ENCODE measurements around the gene KLF14. TPM values are rescaled to one million over a fixed set of nuclear protein-coding genes. Genes with fewer than 3 reads are reported as not detected.
"Not testable (repeated sequence)": the region's sequence is repeated elsewhere in the genome, so short reads cannot be mapped to it uniquely, and the experiment has no call there.

The KLF14 gene
- total and polyA plus RNA-seq, 8 donors = 0.09 to 0.40 (median 0.23) TPM

- H3K27me3 ChIP-seq = no peaks in the 10 kb centered on the region
- no peaks in the 10 kb centered on the region for H3K36me3 ChIP-seq
- H3K9me3 ChIP-seq = no peaks in the 10 kb centered on the region
- DNase-seq (no peak), ATAC-seq (no peak), FAIRE-seq (no peak)
- no peaks in the 10 kb centered on the region for H3K4me1 ChIP-seq
- no peak for TF ChIP-seq CTCF (IDR thresholded peaks at IDR 0.05)
- 86 to 98% methylated on average over 1 of the region's 1 CpG for WGBS, 2 donors
- no peak overlapping the region for H3K4me3 ChIP-seq
- intact Hi-C loops (cut with DNase I) = no loop called here
- no peak overlapping the region for H3K27ac ChIP-seq
These were observed 33.2 kb downstream of the KLF14 start for GRCh38 chr7:130700760-130701159.

DNA sequence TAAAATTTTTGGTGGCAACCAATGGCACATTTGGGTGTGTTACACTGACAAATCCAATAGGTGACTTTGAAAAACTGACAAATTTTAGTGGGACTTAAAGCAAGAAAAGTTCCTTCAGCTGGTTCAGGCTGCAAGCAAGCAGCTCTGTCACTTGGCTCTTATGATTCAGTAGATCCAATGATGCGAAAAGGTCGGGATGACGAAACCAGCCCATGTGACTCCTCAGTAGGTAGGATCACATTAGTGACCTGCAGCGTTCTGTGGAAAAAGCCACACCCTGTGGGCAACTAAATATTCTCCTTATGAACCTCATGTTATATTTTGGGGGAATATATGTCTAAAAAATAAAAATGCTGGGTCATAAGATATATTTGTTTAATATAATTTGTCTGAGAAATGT lies 34.3 kb downstream of the KLF14 start:
- Histone ChIP-seq H3K36me3 (no peaks in the 10 kb centered on the region), H3K27ac (no peak overlapping the region), H3K27me3 (no peaks in the 10 kb centered on the region), H3K4me3 (no peak overlapping the region), H3K9me3 (no peaks in the 10 kb centered on the region), H3K4me1 (no peaks in the 10 kb centered on the region)
- no peak for TF ChIP-seq CTCF (IDR thresholded peaks at IDR 0.05)
- no peak for ATAC-seq
- DNase-seq = no peak
- 57 to 61% methylated on average over 4 of the region's 4 CpGs for WGBS, 2 donors
- FAIRE-seq = no peak
- intact Hi-C loops (cut with DNase I) = no loop called here

- FAIRE-seq (no peak), DNase-seq (no peak), ATAC-seq (no peak)
- no peaks in the 10 kb centered on the region for H3K9me3 ChIP-seq
- intact Hi-C loops (cut with DNase I) = no loop called here
- H3K27ac ChIP-seq = no peak overlapping the region
- WGBS, 2 donors = 76 to 84% methylated on average over 2 of the region's 2 CpGs
- no peaks in the 10 kb centered on the region for H3K27me3 ChIP-seq
- H3K4me1 ChIP-seq = no peaks in the 10 kb centered on the region
- TF ChIP-seq CTCF (IDR thresholded peaks at IDR 0.05) = no peak
- no peak overlapping the region for H3K4me3 ChIP-seq
- H3K36me3 ChIP-seq = no peaks in the 10 kb centered on the region
These were observed 36.2 kb downstream of the KLF14 start for GRCh38 chr7:130697820-130698219.

DNA sequence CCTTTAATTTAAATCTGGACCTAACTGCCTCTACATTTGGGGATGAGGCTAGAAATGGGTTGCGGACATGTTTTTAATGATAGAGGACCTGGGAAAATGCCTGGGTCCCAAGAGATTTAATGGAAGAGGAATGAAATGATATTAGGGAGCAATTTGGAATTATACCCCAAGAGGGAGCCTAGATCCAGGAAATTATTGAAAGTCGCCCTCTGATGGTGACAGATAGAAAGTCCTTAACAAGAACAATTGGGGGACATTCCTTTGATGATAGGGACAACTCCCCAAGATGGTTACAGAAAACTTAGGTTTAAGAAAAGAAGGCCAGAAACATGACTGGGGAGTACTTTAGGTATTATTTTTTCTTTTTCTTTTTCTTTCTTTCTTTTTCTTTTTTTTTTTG lies 38.2 kb downstream of the KLF14 start:
- DNase-seq (no peak), ATAC-seq (peak in 1 of 4 donors; percentile 59), FAIRE-seq (no peak)
- TF ChIP-seq CTCF (IDR thresholded peaks at IDR 0.05) = peak in 2 of 4 donors; percentile 6 to 24
- no peak overlapping the region for H3K4me3 ChIP-seq
- H3K9me3 ChIP-seq = no peaks in the 10 kb centered on the region
- 41 to 59% methylated on average over 2 of the region's 2 CpGs for WGBS, 2 donors
- no peaks in the 10 kb centered on the region for H3K36me3 ChIP-seq
- no peak overlapping the region for H3K27ac ChIP-seq
- no peaks in the 10 kb centered on the region for H3K4me1 ChIP-seq
- intact Hi-C loops (cut with DNase I) = no loop called here
- H3K27me3 ChIP-seq = no peaks in the 10 kb centered on the region

DNA sequence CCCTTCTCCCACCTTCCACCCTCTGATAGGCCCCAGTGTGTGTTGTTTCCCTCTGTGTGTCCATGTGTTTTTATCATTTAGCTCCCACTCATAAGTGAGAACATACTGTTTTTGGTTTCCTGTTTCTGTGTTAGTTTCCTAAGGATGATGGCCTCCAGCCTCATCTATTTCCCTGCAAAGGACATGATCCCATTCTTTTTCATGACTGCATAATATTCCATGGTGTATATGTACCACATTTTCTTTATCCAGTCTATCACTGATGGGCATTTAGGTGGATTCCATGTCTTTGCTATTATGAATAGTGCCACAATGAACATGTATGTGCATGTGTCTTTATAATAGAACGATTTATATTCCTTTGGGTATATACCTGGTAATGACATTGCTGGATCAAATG lies 41.6 kb downstream of the KLF14 start:
- ATAC-seq; H3K4me1 ChIP-seq; intact Hi-C loops (cut with DNase I); FAIRE-seq; H3K9me3 ChIP-seq; H3K27me3 ChIP-seq; DNase-seq; H3K36me3 ChIP-seq; H3K27ac ChIP-seq; H3K4me3 ChIP-seq: not testable (repeated sequence)
- WGBS, 2 donors = 71 to 83% methylated on average over 1 of the region's 1 CpG

DNA sequence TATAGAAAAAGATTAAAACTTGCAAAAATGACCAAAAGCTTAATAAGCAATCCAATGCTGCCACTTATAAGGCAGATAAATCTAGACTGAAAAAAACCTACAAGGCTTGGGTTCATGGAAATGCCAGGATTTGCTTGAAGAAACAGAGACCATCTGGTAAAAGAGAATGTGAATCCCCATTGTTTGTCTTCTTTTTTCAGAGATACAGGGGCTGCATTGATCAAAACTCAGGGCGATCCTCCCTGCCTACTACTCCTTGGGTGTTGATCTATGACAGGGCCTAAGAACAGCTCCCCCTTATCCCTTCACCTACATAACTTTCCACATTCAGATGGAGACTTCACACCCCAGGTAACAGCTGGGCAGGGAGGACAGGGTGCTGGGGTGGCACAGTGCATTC lies 44.3 kb downstream of the KLF14 start:
- no peaks in the 10 kb centered on the region for H3K27me3 ChIP-seq
- H3K4me1 ChIP-seq = no peaks in the 10 kb centered on the region
- no peak for DNase-seq
- no peak overlapping the region for H3K4me3 ChIP-seq
- ATAC-seq = no peak
- FAIRE-seq = no peak
- no peaks in the 10 kb centered on the region for H3K9me3 ChIP-seq
- no peaks in the 10 kb centered on the region for H3K36me3 ChIP-seq
- intact Hi-C loops (cut with DNase I) = no loop called here
- no peak overlapping the region for H3K27ac ChIP-seq
- 89% methylated on average over 1 of the region's 1 CpG for WGBS, 2 donors
- no peak for TF ChIP-seq CTCF (IDR thresholded peaks at IDR 0.05)

Measured in pancreas (tissue), 10 donors.